GM23248 (cell line): ENCODE measurements around the gene CREG1. TPM values are rescaled to one million over a fixed set of nuclear protein-coding genes. Genes with fewer than 3 reads are reported as not detected.

Experiments used
- DNase-seq: peaks from one replicate; pipeline ENCODE4 v3.0.0-alpha.2; 2015
- H2AFZ ChIP-seq: fragments of 200-600 bp; sonication (generic); 2 replicates; pipeline ENCODE4 v1.6.1; 2016; ENCODE audit warnings: antibody characterized with exemption
- H3F3A ChIP-seq: fragments of 200-600 bp; sonication (generic); 2 replicates; pipeline ENCODE4 v1.6.1; 2016; ENCODE audit warnings: mild to moderate bottlenecking, antibody characterized with exemption, mixed run types; ENCODE audit not compliant: insufficient read depth
- H3K27ac ChIP-seq: fragments of 200-600 bp; sonication (generic); 2 replicates; pipeline ENCODE4 v1.5.1; 2016; ENCODE audit warnings: mild to moderate bottlenecking
- H3K27me3 ChIP-seq: fragments of 200-600 bp; sonication (generic); replicated peaks from 2 replicates; pipeline ENCODE4 v1.6.1; 2016; ENCODE audit warnings: mild to moderate bottlenecking; ENCODE audit not compliant: insufficient read depth
- H3K36me3 ChIP-seq: fragments of 200-600 bp; sonication (generic); 2 replicates; pipeline ENCODE4 v1.6.1; 2016; ENCODE audit warnings: low read depth, mild to moderate bottlenecking
- H3K4me1 ChIP-seq: fragments of 200-600 bp; sonication (generic); 2 replicates; pipeline ENCODE4 v1.6.1; 2016; ENCODE audit warnings: mild to moderate bottlenecking; ENCODE audit not compliant: insufficient read depth
- H3K4me2 ChIP-seq: fragments of 200-600 bp; sonication (generic); one replicate; pipeline ENCODE4 v1.6.1; 2016; ENCODE audit warnings: mild to moderate bottlenecking; ENCODE audit not compliant: unreplicated experiment
- H3K4me3 ChIP-seq: fragments of 200-600 bp; sonication (generic); 2 replicates; pipeline ENCODE4 v1.5.1; 2016; ENCODE audit warnings: mild to moderate bottlenecking
- H3K79me2 ChIP-seq: fragments of 200-600 bp; sonication (generic); 2 replicates; pipeline ENCODE4 v1.6.1; 2016; ENCODE audit warnings: mild to moderate bottlenecking; ENCODE audit not compliant: insufficient read depth
- H3K9ac ChIP-seq: fragments of 200-600 bp; sonication (generic); 2 replicates; pipeline ENCODE4 v1.6.1; 2016; ENCODE audit warnings: mild to moderate bottlenecking
- H3K9me2 ChIP-seq: fragments of 200-600 bp; sonication (generic); 2 replicates; pipeline ENCODE4 v1.6.1; 2016; ENCODE audit warnings: mixed run types, mild to moderate bottlenecking, moderate library complexity; ENCODE audit not compliant: insufficient read depth
- H3K9me3 ChIP-seq: fragments of 200-600 bp; sonication (generic); one replicate; pipeline ENCODE4 v1.6.1; 2017; ENCODE audit warnings: low read depth
- H4K20me1 ChIP-seq: fragments of 200-600 bp; sonication (generic); 2 replicates; pipeline ENCODE4 v1.6.0; 2016; ENCODE audit not compliant: insufficient read depth
- EZH2 ChIP-seq: fragments of 200-600 bp; sonication (generic); IDR thresholded peaks from 2 replicates; pipeline ENCODE4 v1.6.1; 2018; ENCODE audit warnings: antibody characterized with exemption, mild to moderate bottlenecking; ENCODE audit not compliant: insufficient read depth, poor library complexity, severe bottlenecking
- EZH2phosphoT487 ChIP-seq: fragments of 200-600 bp; sonication (generic); IDR thresholded peaks from 2 replicates; pipeline ENCODE4 v1.6.1; 2018; ENCODE audit warnings: antibody characterized with exemption, moderate library complexity, mild to moderate bottlenecking, low read depth; ENCODE audit not compliant: insufficient read depth
- WGBS, 2 experiments: methylation state at CpG; one replicate each; pipeline ENCODE4 v1.1.6; 2015 to 2017; ENCODE audit warnings: low lambda C conversion rate in 2 of 2, low coverage in 1 of 2; ENCODE audit errors: missing lambda C conversion rate in 2 of 2; 5-methylcytosine and 5-hydroxymethylcytosine counted together
- in situ Hi-C: fragments of 300-500 bp; cut with MboI; formaldehyde crosslinking; loops from 2 replicates; pipeline ENCODE4 v1.15.0; 2020
- polyA plus RNA-seq: library from polyadenylated mRNA; unstranded; fragments of >200 nt; fragmentation: Nextera tagmentation; extraction: Ambion mirVana; gene quantifications from 2 replicates; pipeline ENCODE4 v1.2.1, GENCODE V29; 2016
- total RNA-seq: library from RNA; depleted of rRNA; stranded (reverse); fragments of >200 nt; shearing (Covaris generic); gene quantifications from 2 replicates; pipeline ENCODE4 v1.2.3, GENCODE V29; 2014

CREG1 gene
- total and polyA plus RNA-seq, 2 experiments from 2014 or later = 72.0 to 86.6 TPM

- H3K9me2 ChIP-seq = no peaks in the 10 kb centered on the region
- H3K36me3 ChIP-seq = no peaks in the 10 kb centered on the region
- TF ChIP-seq EZH2 = no peak
- no peak for TF ChIP-seq EZH2phosphoT487
- no peaks in the 10 kb centered on the region for H3K79me2 ChIP-seq
- H3K9me3 ChIP-seq = no peaks in the 10 kb centered on the region
- in situ Hi-C loops = loop anchor here (25.0 kb wide), 1 partner anchor 265 kb away; no protein-coding TSS in a partner anchor
- DNase-seq = no peak
- no peak overlapping the region for H3K9ac ChIP-seq
- H3K27ac ChIP-seq = no peak overlapping the region
- no peak overlapping the region for H3K4me3 ChIP-seq
- H3F3A ChIP-seq = no peaks in the 10 kb centered on the region
- H4K20me1 ChIP-seq = no peaks in the 10 kb centered on the region
- no peak overlapping the region for H3K4me2 ChIP-seq
- 0 out of 2 replicates have a peak, but pooled peaks cover 8% of the 10 kb centered on the region for H3K27me3 ChIP-seq
- WGBS, 2 experiments = 38 to 40% methylated on average over 8 of the region's 8 CpGs
- no peaks in the 10 kb centered on the region for H3K4me1 ChIP-seq
- no peak overlapping the region for H2AFZ ChIP-seq
Observed at GRCh38 chr1:167526667-167527383, 26.7 kb downstream of the CREG1 start.

GRCh38 chr1:167524651-167525050 is 28.9 kb downstream of the CREG1 start:
- Histone ChIP-seq H3K4me1 (no peaks in the 10 kb centered on the region), H3K9me2 (no peaks in the 10 kb centered on the region), H3K9ac (no peak overlapping the region), H3K27ac (no peak overlapping the region), H3K27me3 (0 out of 2 replicates have a peak, but pooled peaks cover 14% of the 10 kb centered on the region), H2AFZ (no peak overlapping the region), H3K79me2 (no peaks in the 10 kb centered on the region), H3K4me2 (no peak overlapping the region), H3K36me3 (no peaks in the 10 kb centered on the region), H4K20me1 (no peaks in the 10 kb centered on the region), H3F3A (no peaks in the 10 kb centered on the region), H3K9me3 (no peaks in the 10 kb centered on the region), H3K4me3 (no peak overlapping the region)
- TF ChIP-seq EZH2phosphoT487 = no peak
- TF ChIP-seq EZH2 = no peak
- WGBS, 2 experiments = 70 to 71% methylated on average over 9 of the region's 9 CpGs
- in situ Hi-C loops = loop anchor here (25.0 kb wide), 1 partner anchor 262 kb away; no protein-coding TSS in a partner anchor
- no peak for DNase-seq

- H3K9ac ChIP-seq = no peak overlapping the region
- no peaks in the 10 kb centered on the region for H3K9me3 ChIP-seq
- H4K20me1 ChIP-seq = no peaks in the 10 kb centered on the region
- no peaks in the 10 kb centered on the region for H3K9me2 ChIP-seq
- no peak for DNase-seq
- no peak overlapping the region for H3K27ac ChIP-seq
- no peak overlapping the region for H2AFZ ChIP-seq
- no peaks in the 10 kb centered on the region for H3K36me3 ChIP-seq
- H3F3A ChIP-seq = no peaks in the 10 kb centered on the region
- H3K79me2 ChIP-seq = no peaks in the 10 kb centered on the region
- no peak overlapping the region for H3K4me3 ChIP-seq
- TF ChIP-seq EZH2phosphoT487 = no peak
- no peak overlapping the region for H3K4me2 ChIP-seq
- 0 out of 2 replicates have a peak, but pooled peaks cover 23% of the 10 kb centered on the region for H3K27me3 ChIP-seq
- 65 to 72% methylated on average over 5 of the region's 5 CpGs for WGBS, 2 experiments
- H3K4me1 ChIP-seq = no peaks in the 10 kb centered on the region
- in situ Hi-C loops = no loop called here
Observed at GRCh38 chr1:167522246-167522645, 31.3 kb downstream of the CREG1 start.

- DNase-seq = no peak
- Histone ChIP-seq H3K9ac (no peak overlapping the region), H3K4me2 (no peak overlapping the region), H3K9me3 (no peaks in the 10 kb centered on the region), H3K9me2 (no peaks in the 10 kb centered on the region), H3K4me1 (no peaks in the 10 kb centered on the region), H3K36me3 (no peaks in the 10 kb centered on the region), H3K79me2 (no peaks in the 10 kb centered on the region), H3K27me3 (peaks cover 23% of the 10 kb centered on the region; the same call in 1 of the 2 replicates), H4K20me1 (no peaks in the 10 kb centered on the region), H3K27ac (no peak overlapping the region), H3K4me3 (no peak overlapping the region), H2AFZ (no peak overlapping the region), H3F3A (no peaks in the 10 kb centered on the region)
- in situ Hi-C loops = no loop called here
- no peak for TF ChIP-seq EZH2
Observed at GRCh38 chr1:167520711-167521206, 32.8 kb downstream of the CREG1 start.
